Measurements from ENCODE around the gene L3MBTL1.

The L3MBTL1 gene

DNA sequence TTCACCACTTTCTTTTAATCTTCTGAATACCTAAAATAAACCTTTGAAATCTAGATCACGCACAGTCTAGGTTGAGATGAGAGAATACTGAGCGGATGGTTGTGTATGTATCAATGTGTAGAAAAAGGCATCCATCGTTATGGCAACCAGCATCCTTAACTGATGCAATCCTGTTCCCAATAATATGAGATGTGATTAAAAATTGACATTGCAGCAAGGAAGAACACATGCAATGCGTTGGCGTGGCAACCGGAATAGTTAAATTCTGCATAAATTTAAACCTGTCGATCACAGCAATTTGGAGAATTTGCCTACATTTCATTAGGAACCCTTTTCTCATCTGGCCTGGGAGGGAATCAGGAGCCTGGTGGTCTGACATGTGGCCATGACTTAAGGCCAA is 1.3 kb upstream of the L3MBTL1 start:
- DNase-seq (ENCODE audit: low spot score): no peak

DNA sequence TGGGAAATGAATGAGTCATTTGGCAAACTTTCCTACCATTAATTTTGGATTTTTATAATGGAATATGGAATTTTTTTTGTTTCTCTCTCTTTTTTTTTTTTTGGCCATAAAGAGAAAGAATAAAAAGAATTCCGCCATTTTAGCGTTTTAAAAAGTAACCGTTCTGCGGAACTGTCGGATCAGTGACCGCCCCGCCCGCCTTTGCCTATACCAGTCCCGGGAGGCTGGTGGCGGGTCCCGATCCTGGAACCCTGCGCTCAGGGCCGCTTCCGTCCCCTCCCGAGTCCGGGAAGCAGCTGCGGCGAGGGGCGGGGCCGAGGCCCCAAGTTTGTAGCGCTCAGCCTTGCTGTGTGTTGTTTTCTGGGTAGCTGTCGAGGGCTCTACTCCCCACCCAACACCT is 609 bp downstream of the L3MBTL1 start:
- DNase-seq (ENCODE audit: low spot score): no peak

DNA sequence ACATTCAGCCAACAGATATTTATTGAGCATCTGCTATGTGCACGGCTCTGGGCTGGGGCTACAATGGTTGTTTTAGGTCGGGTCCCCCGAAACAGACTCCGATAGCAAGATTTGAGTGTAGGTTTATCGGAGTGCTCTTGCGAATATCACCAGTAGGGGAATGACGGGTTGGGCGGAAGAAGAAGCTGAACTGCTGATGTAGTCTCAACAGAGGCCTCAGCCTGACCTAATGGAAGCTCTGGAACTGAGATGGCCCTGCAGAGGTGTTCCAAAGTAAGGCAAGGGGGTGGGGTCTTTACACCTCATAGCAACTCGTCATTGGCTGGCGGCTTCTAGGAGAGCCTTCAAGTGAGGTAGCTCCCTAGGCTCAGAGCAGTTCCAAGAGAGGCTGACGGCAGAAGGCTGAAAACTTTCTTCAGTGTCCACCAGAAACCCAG is 1.1 kb downstream of the L3MBTL1 start:
- DNase-seq (ENCODE audit: low spot score): peak; percentile 11

DNA sequence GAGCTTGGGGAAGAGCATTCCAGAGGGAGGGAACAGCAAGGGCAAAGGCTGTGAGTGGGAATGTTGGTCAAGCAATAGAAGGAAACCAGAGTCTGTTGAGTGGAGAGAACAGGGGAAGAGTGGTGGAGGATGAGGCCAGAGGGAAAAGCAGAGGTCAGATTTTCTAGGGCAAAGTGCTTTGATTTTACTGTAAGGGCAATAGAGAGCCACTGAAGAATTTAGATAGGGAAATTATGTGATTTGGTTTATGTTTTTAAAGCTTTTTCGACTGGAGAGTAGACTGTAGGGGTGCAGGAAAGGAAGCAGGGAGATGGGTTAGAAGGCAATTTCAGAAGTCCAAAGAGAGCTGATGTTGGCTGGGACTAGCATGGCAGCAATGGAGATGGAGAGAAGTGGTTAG is 4.4 kb downstream of the L3MBTL1 start:
- DNase-seq (ENCODE audit: low spot score): no peak

DNA sequence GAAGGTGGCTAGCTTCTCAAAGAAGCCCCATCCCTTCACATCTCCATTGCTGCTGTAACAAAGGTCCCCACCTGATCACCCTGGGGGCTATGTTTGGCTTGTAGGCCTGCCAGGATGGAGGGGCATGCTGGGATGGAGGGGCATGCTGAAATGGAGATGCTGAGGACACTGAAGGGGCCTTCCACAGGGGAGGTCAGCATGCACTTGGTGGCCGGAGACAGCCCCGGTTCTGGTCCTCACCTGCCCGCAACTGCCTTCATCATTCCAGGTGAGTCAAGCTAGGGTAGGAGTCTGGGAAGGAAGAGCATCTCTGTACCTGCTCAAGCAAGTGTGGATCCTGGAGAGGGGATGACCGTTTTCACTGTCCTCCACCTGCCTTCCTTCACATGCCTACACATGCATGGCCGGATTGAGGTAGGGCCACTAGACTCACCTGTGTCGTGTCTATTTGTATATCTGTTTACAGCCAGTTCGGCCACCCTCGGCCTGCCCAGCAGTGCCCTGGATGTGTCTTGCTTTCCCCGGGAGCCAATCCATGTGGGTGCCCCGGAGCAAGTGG is 6.0 kb downstream of the L3MBTL1 start:
- DNase-seq (ENCODE audit: low spot score): no peak

DNA sequence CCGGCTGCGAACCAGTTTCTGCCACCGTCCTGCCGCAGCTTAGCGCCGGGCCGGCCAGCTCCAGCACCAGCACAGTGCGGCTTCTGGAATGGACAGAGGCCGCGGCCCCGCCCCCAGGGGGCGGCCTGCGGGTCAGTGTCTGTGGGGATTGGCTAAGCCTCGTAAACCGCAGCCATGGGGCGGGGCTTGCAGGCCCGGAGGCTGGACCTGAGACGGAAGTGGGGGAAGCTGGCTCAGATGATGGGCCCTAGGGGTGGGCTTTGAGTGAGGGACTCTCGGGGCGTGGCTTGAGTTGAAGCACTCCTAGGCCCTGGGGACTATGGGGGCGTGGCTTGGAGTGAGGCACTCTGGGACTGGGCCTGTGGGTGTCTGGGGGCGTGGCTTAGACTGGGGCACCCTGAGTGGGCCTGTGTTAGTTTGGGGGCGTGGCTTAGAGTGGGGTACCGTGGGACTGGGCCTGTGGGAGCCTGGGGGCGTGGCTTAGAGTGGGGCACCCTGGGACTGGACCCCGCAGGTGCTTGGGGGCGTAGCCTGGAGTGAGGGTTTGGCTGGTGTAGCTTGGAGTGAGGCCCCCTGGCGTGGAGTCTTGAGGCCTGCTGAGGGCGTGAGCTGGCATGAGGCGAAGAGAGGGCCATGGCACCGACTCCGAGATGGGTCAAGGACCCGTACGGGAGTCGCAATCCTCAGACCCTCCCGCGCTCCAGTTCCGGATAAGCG is 6.6 kb downstream of the L3MBTL1 start:
- peak; percentile 98 for DNase-seq (ENCODE audit: low spot score)

DNA sequence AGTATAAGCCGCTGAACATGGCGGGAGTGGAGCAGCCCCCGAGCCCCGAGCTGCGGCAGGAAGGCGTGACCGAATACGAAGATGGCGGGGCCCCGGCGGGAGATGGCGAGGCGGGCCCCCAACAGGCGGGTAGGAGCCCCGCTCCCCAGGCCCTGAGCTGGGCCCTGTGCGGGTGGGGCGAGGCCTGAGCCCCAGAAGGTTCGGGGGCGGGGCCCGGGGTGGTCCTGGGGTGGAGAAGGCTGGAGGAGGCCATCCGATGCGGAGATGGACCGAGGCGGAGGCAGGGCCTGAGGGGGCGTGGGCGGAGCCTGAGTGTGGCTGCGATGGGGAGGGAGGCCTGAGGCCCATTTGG is 7.1 kb downstream of the L3MBTL1 start:
- peak; percentile 18 for DNase-seq (ENCODE audit: low spot score)

DNA sequence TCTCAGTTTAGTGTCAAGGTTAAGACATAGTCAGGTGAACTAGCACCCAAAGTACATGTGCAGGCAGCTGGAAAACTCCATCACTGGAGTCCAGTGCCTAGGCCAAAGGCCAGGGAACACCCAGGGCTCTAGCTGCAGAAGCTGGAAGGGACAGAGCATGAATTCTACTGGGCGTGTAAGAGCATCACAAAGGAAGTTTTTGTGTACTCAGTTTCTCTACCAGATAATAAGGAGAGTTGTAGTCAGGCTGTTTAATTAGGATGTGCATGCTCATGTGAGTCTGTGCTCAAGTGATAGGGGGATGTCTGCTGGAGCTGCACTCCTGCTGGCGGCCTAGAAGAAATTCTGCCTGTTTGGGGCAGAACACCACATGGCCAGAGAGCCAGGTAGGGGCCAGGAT is 8.1 kb downstream of the L3MBTL1 start:
- no peak for DNase-seq (ENCODE audit: low spot score)

DNA sequence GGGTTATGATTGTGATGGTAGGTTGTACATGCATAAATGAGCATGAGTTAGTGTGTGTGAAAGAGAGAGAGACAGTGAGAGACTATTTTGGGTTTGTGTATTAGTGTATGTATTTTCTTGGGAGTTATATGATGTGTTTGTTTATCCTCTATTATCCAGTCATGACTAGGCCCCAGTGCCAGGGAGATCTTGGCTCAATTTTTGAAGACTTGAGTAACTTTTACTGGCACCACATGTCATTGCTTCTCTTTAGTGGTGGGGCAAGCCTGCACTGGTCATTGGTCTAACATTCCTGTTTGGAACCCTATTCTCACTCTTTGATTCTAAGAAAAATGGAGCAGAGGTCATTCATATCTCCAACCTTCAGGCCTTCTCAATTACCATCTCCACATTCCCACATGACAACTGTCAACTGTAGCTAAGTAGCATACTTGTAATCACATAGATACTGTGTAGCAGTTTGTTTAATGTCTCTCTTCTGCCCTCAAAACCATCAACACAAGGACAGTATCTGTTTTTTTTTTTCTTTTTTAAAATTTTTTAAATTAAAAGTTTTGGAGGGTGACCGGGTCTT is 8.8 kb downstream of the L3MBTL1 start:
- DNase-seq (ENCODE audit: low spot score): no peak

DNA sequence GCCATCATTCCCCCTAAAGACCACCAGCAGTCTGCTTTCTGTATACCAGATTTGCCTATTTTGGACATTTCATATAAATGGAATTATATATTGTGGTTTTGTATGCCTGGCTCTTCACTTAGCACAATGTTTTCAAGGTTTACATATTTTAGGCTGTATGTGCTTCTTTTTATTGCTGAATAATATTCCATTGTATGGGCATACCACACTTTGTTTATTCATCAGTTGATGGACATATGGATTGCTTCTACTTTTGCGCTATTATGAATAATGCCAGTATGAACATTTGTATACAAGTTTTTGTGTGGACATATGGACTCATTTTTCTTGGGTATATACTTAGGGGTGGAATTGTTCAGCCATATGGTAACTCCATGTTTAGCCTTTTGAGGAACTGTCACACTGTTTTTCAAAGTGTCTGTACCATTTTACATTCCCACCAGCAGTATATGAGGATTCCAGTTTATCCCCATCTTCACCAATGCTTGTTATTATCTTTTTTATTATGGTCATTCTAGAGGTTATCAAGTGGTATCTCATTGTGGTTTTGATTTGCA is 12.7 kb downstream of the L3MBTL1 start:
- no peak for DNase-seq (ENCODE audit: low spot score)

DNA sequence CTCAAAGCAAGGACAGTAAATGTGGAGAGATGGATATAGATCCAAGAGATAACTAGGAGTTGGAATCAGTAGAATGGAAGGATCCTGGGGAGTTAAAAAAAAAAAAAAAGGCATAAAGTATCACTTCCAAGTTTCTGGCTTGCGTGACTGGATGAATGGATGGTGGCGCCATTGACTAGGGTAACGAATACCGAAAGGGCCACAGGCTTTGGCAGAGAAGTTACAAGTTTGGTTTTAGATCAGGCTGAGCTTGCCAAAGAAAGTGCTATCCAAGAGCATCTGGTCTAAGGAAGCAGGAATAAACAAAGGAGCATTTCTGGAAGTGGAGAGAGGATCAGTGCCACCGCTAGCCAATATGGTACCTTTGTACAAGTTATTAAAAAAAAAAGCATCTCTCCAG is 17.5 kb downstream of the L3MBTL1 start:
- no peak for DNase-seq (ENCODE audit: low spot score)

DNA sequence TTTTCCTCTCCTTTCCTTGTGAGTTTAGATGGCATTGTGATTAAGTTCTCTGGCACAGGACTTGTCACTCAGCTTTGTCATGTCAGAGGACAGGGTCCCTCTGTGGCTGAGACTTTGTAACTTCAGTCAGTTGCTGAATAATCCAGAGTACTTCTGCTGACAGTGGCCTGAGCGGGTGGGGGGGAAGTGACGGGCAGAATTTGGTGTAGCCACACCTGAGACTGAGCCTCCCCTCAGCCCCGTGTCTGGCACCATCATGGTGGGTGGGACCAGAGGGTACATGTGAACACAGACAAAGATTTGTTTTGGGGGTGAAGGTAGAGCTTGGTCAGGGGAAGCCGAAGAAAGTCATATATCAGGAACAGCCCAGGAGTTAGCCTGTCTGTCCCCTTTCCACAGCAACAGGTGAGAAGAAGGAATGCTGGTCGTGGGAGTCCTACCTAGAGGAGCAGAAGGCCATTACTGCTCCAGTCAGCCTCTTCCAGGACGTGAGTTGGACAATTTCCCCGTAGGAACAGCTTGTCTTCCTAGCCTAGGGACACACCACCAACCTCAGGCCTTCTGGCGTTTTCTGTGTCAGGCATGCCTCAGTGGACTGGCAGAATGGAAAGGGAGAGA is 20.9 kb downstream of the L3MBTL1 start:
- peak; percentile 19 for DNase-seq (ENCODE audit: low spot score)

DNA sequence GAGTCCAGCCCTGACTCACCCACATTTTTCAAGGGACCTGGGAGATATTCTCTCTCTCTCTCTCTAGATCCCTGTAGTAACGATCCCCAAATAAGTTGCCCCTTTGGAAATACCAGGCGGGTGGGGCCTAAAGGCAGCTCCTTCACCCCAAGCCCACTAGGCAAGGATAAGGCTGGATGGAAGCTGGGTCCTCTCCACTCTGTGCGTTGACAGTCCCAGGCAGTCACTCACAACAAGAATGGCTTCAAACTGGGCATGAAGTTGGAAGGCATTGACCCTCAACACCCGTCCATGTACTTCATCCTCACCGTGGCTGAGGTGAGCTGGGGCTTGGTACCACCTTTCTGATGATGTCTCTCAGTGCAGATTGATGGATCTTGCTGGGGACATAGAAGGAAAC is 21.6 kb downstream of the L3MBTL1 start:
- no peak for DNase-seq (ENCODE audit: low spot score)

DNA sequence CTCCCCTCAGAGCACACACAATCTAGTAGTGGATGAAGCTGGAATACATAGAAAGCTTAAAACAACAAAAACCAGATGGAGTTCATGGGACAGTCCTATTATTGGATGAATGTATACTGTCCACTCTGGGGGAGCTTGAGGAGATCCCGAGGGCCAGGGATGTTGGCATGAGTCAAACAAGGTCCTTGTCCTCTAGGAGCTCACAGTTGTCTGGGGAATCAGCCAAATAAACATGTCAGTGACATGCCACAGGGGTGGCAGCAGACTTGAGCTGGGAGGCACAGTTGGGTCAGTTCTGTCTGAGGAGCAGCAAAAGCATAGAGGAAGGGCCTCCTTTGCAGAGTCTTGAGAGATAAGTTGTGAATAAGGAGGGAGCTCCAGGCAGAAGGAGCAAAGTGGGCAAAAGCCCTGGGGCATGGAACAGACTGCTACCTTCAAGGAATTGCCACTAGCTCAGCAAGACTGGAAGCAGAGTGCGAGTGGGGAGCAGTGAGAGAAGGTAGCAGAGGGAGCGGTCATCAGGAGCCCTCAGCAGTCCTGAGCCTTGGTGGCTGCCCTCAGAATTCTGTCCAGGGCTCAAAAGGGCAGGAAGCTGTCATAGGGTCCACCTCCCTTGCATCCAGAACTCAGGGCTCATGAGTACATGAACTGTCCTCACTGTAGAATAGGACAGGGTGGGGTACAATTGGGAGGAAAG is 22.1 kb downstream of the L3MBTL1 start:
- no peak for DNase-seq (ENCODE audit: low spot score)

DNA sequence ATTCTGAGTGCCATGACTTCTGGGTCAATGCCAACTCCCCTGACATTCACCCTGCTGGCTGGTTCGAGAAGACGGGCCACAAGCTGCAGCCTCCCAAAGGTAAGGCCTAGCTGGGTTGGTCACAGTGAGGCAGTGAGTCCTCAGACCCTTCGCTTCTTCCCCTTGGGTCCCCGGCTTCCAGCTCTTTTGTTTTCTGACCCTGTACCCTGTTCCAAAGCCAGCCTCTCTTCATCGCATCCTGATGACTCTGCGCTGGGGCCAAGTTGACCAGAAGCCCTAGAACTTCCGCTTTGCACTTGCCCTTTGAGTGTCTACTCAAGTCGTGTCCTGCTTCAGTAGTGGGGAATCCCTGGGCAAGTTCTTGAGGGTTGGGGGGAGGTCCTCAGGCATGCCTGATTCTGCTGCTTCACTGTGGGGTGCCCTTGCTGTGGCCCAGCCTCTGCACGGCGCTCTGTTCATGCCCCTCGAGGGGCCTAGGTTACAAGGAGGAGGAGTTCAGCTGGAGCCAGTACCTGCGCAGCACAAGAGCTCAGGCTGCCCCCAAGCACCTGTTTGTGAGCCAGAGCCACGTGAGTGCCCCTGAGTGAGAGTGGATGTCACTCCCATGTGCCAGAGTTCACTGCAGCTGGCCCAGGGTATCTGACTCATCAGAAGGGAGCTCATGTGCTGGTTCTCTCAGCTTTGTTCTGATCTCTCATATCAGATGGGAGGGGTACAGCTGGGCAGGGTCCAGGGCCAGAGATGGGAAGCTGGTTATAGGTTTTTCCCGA is 23.0 kb downstream of the L3MBTL1 start:
- no peak for DNase-seq (ENCODE audit: low spot score)

DNA sequence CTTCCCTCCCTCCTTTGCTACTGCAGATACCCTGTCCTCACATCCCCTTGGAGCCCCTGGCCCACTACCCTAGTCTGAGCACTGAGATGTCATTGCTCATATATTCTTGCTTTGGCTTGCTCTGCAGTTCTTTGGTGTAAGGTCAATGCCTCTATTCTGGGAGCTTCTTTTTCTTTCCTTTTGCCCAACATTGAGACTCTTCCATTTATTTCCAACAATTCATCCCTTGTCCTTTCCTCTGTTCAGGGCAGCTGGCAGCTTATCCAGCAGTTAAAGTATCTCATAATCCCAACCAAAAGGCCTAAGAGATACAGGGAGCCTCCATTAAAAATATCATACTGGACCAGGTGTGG is 23.6 kb downstream of the L3MBTL1 start:
- no peak for DNase-seq (ENCODE audit: low spot score)

DNA sequence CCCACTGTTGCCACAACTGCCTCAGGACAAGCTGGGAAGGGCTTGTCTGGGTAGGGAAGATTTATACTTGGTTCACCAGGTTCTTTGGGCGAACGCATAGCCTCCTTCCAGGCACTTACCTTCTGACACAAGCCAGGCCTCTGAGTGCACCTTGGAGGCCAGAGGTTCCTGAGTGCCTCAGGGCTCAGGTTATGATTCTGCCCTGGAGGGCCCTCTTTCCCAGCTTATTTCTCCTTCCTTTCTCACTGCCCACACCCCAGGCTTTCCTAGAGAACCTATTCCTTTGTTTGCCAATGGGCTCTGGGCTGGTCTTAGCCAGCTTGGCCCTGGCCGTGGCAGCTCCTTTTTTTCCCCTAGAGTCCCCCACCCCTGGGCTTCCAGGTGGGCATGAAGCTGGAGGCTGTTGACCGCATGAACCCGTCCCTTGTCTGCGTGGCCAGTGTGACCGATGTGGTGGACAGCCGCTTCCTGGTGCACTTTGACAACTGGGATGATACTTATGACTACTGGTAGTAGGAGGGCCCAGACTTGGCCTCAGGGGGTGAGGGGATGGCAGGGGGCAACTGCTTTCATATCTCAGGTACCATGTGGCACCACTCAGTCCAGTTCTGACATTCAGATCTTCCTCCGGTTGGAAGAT is 25.0 kb downstream of the L3MBTL1 start:
- DNase-seq (ENCODE audit: low spot score): no peak

DNA sequence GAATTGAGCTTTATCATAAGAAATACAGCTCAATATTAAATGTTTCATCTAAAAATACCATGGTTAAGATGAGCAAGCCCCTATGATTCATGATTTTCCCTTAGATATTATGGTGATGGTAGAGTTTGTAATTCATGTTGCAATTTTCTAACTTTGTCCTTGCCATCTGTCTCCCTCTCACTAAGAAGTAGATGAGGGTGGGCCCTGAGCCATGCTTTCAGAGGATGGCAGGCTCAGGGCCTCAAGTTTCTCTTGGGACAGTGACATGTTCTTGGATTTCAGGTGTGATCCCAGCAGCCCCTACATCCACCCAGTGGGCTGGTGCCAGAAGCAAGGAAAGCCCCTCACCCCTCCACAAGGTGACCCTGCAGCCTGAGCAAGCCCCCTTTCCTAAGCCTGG is 25.6 kb downstream of the L3MBTL1 start:
- DNase-seq (ENCODE audit: low spot score): no peak

DNA sequence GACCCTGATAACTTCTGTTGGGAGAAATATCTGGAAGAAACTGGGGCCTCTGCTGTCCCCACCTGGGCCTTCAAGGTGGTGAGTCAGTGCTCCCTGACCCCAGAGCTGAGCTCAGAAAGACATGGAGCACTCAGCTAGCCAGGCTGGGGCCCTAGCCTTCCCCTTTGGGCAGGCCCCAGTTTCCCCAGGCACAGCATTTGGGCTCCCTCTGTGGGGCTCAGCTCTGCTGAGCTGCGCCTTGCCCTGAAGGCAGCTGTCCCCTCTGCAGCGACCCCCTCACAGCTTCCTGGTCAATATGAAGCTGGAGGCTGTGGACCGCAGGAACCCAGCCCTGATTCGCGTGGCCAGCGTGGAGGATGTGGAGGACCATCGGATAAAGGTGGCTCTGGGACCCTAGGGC is 26.5 kb downstream of the L3MBTL1 start:
- no peak for DNase-seq (ENCODE audit: low spot score)

DNA sequence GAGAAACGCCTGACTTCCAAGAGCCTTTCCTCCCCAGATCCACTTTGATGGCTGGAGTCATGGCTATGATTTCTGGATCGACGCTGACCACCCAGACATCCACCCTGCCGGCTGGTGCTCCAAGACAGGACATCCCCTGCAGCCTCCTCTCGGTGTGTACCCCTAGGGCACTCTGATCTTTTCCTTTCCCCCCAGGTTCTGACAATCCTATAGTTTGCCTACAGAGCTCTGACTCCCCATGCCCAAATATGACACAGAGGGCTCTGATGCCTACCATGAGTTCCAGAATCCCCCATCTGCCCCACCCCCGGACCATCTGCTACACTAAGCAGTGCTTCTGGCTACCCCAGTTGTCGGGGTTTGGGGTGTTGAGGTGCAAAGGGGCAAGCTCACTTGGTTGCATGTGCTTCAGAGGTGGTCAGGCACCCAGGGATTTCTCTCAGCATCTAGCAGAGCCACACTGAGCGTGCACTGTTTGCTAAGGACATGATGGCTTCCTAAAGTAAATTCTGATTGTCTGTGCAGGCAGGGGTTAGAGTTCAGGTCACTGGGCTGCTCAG is 27.4 kb downstream of the L3MBTL1 start:
- DNase-seq (ENCODE audit: low spot score): no peak
